ENCODE data around the gene XPO5. TPM values are rescaled to one million over a fixed set of nuclear protein-coding genes. Genes with fewer than 3 reads are reported as not detected.

The XPO5 gene
- total and polyA plus RNA-seq, 5 donors from 2014 or later = 5.5 to 56.8 (median 9.0) TPM

DNA sequence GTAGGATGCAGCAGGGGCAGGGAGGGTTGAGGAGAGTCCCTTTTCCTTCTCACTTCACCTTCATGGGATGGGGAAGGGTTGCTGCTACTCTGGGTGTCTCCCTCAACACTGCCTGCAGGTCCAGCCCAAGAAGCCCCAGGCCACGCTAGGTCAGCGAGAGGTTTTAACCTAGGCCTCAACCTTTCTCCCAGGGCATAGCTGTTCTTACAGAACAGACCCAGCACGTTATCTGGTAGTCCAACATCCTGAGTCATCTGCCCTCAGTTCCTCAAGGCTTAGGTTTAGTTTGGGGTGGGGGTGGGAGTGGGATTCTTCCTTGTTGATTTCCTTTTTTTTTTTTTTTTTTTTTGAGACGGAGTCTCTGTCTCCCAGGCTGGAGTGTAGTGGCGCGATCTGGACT, 81.5 kb downstream of the XPO5 start:
- Mint-ChIP-seq H3K27me3 (no peaks in the 10 kb centered on the region), H3K36me3 (peaks cover 14% of the 10 kb centered on the region), H3K4me3 (peak overlapping the region in 2 of 4 donors; percentile 27 to 52), H3K4me1 (peaks cover 4 to 43% (median 23%) of the 10 kb centered on the region in 4 donors), H3K9me3 (no peaks in the 10 kb centered on the region), H3K27ac (peak overlapping the region; percentile 70 to 94 (median 88))
- no peak overlapping the region for H3K4me3 ChIP-seq (ENCODE audit: low read depth, low read length)
- DNase-seq (no peak), ATAC-seq (ENCODE audit: low read depth in 2 of 2) (no peak)
- no peaks in the 10 kb centered on the region for H3K9me3 ChIP-seq (ENCODE audit: control insufficient read depth in 2 of 2, low read length in 2 of 2)
- peaks cover 25% of the 10 kb centered on the region for H3K4me1 ChIP-seq (ENCODE audit: control insufficient read depth, insufficient read depth, low read length, poor library complexity, severe bottlenecking)
- H3K27me3 ChIP-seq (ENCODE audit: control insufficient read depth, insufficient read depth, low read length) = no peaks in the 10 kb centered on the region
- peaks cover 17% of the 10 kb centered on the region for H3K36me3 ChIP-seq (ENCODE audit: control insufficient read depth, insufficient read depth, low read length)
- no peak overlapping the region for H3K27ac ChIP-seq (ENCODE audit: insufficient read depth, low read length, poor library complexity, severe bottlenecking)

DNA sequence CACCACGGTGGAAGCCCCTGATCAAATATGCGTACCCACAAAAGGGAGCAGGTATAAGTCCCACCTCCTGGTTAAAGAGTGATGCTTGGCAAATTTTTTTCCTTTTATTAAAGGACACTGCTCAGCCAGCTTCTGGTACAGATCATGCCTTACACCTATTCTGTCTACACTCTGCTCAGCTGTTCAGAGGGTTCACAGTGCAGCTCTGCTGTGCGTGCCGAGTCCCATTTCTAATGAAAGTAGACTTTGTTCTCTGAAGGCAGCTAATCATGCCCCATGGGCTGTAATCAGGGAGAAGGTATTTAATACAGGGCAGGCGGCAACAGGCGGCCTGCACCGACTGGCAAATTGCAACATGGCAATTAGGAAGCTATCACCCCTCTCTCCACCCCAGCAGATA, 82.0 kb downstream of the XPO5 start:
- Mint-ChIP-seq H3K27me3 (no peaks in the 10 kb centered on the region), H3K4me3 (peak overlapping the region in 1 of 4 donors; percentile 52), H3K4me1 (peaks cover 4 to 46% (median 25%) of the 10 kb centered on the region in 4 donors), H3K9me3 (no peaks in the 10 kb centered on the region), H3K27ac (peak overlapping the region; percentile 60 to 70 (median 61)), H3K36me3 (peaks cover 13% of the 10 kb centered on the region)
- Histone ChIP-seq H3K27me3 (ENCODE audit: control insufficient read depth, insufficient read depth, low read length) (no peaks in the 10 kb centered on the region), H3K4me3 (ENCODE audit: low read depth, low read length) (no peak overlapping the region), H3K4me1 (ENCODE audit: control insufficient read depth, insufficient read depth, low read length, poor library complexity, severe bottlenecking) (peaks cover 25% of the 10 kb centered on the region), H3K27ac (ENCODE audit: insufficient read depth, low read length, poor library complexity, severe bottlenecking) (no peak overlapping the region), H3K36me3 (ENCODE audit: control insufficient read depth, insufficient read depth, low read length) (peaks cover 13% of the 10 kb centered on the region), H3K9me3 (ENCODE audit: control insufficient read depth in 2 of 2, low read length in 2 of 2) (no peaks in the 10 kb centered on the region)
- ATAC-seq (ENCODE audit: low read depth in 2 of 2) (no peak), DNase-seq (no peak)

DNA sequence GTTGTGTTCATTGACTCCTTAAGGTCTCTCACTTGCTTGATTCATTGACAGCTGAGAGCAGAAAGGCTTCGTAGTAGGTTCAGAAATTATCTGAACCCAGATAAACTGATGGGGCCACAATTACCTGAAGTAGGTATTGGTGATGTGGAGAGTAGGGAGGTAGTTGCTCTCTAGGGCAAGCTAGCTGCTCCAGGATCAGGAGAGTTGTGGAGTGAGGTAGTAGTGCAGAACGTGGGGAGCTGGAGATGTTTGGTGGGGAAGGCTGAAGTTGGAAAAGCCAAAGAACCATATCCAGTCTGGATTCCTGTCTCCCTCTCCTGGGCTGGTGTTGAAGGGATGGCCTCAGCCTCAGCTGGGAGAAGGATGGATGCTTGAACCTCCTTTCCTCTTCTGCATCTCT, 82.6 kb downstream of the XPO5 start:
- H3K4me3 ChIP-seq (ENCODE audit: low read depth, low read length) = no peak overlapping the region
- H3K27me3 ChIP-seq (ENCODE audit: control insufficient read depth, insufficient read depth, low read length) = no peaks in the 10 kb centered on the region
- peaks cover 8% of the 10 kb centered on the region for H3K36me3 ChIP-seq (ENCODE audit: control insufficient read depth, insufficient read depth, low read length)
- Mint-ChIP-seq H3K27ac (peak overlapping the region in 1 of 3 donors; percentile 81), H3K4me1 (peaks cover 4 to 47% (median 26%) of the 10 kb centered on the region in 4 donors), H3K36me3 (peaks cover 9% of the 10 kb centered on the region), H3K4me3 (peak overlapping the region in 1 of 4 donors; percentile 3), H3K9me3 (no peaks in the 10 kb centered on the region), H3K27me3 (no peaks in the 10 kb centered on the region)
- DNase-seq = no peak
- H3K9me3 ChIP-seq (ENCODE audit: control insufficient read depth in 2 of 2, low read length in 2 of 2) = no peaks in the 10 kb centered on the region
- no peak overlapping the region for H3K27ac ChIP-seq (ENCODE audit: insufficient read depth, low read length, poor library complexity, severe bottlenecking)
- peaks cover 25% of the 10 kb centered on the region for H3K4me1 ChIP-seq (ENCODE audit: control insufficient read depth, insufficient read depth, low read length, poor library complexity, severe bottlenecking)
- ATAC-seq (ENCODE audit: low read depth in 2 of 2) = no peak

DNA sequence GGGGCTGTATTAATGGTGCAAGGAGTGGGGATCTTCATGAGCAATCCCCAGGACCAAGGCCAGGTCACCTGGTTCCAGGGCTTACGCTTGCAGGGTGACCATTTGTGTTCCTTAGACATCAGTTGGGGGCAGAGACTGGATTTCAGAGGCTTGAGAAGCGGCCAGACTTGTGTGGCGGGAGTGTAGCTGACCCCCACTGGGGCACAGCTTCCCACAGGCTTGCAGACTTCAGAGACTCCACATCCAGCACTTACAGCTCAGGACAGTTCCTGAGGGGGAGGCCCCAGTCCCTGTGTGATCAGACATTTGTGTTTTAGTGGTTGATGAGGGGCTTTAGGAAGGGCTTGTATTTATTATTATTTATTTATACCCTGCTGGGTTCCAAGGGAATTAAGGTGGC, 83.2 kb downstream of the XPO5 start:
- no peaks in the 10 kb centered on the region for H3K27me3 ChIP-seq (ENCODE audit: control insufficient read depth, insufficient read depth, low read length)
- H3K27ac ChIP-seq (ENCODE audit: insufficient read depth, low read length, poor library complexity, severe bottlenecking) = no peak overlapping the region
- Mint-ChIP-seq H3K4me3 (peak overlapping the region in 1 of 4 donors; percentile 21), H3K27me3 (no peaks in the 10 kb centered on the region), H3K27ac (peak overlapping the region in 1 of 3 donors; percentile 81), H3K36me3 (peaks cover 8% of the 10 kb centered on the region), H3K9me3 (no peaks in the 10 kb centered on the region), H3K4me1 (peaks cover 4 to 49% (median 27%) of the 10 kb centered on the region in 4 donors)
- no peak for ATAC-seq (ENCODE audit: low read depth in 2 of 2)
- DNase-seq = no peak
- no peaks in the 10 kb centered on the region for H3K9me3 ChIP-seq (ENCODE audit: control insufficient read depth in 2 of 2, low read length in 2 of 2)
- H3K36me3 ChIP-seq (ENCODE audit: control insufficient read depth, insufficient read depth, low read length) = peaks cover 8% of the 10 kb centered on the region
- no peak overlapping the region for H3K4me3 ChIP-seq (ENCODE audit: low read depth, low read length)
- peaks cover 25% of the 10 kb centered on the region for H3K4me1 ChIP-seq (ENCODE audit: control insufficient read depth, insufficient read depth, low read length, poor library complexity, severe bottlenecking)

DNA sequence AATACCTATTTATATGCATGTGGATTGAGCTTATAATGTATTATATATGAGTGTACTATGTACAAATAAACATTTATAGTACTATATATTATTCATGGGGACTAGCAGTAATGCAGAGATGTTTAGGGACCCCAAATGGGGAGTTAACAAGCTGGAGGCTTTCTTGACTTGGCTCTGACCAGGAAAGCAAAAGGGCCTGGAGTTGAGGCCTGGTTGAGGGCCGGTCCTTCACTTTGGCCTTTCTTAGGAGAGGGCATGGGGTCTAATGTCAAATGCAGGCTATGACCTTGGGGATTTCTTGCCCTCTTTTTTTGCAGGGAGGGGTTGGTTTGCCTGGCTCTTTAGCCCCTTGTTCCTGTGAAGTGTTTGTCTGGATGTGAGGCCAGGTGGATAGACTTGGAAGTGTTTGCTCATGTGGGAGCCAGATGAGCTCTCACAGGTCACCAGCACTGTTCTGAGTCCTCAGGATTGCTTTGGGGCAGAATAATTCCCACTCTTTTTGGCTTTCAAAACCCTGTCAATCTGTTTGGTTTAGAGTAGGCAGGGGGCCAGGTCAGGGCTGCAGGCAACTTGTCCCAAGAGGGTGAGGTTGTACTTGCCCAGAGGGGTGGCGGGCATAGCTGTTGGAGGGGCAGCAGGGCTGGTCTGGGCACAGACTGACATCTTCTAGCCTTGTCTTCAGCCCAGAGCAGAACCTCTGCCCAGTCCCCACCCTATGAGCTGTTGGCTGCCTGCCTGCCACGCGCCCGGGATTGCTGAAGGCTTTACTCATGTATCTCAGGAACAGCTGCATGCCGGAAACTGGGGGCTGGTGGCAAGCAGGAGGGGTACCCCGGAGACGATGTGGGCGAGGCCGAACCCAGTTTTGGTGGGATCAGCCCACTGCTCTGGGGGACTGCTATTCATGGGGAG, 83.8 kb downstream of the XPO5 start:
- Histone ChIP-seq H3K4me3 (ENCODE audit: low read depth, low read length) (no peak overlapping the region), H3K27ac (ENCODE audit: insufficient read depth, low read length, poor library complexity, severe bottlenecking) (no peak overlapping the region), H3K4me1 (ENCODE audit: control insufficient read depth, insufficient read depth, low read length, poor library complexity, severe bottlenecking) (peaks cover 25% of the 10 kb centered on the region), H3K9me3 (ENCODE audit: control insufficient read depth in 2 of 2, low read length in 2 of 2) (no peaks in the 10 kb centered on the region), H3K27me3 (ENCODE audit: control insufficient read depth, insufficient read depth, low read length) (no peaks in the 10 kb centered on the region), H3K36me3 (ENCODE audit: control insufficient read depth, insufficient read depth, low read length) (peaks cover 8% of the 10 kb centered on the region)
- H3K27ac Mint-ChIP-seq = peak overlapping the region in 1 of 3 donors; percentile 81
- peaks cover 4 to 49% (median 27%) of the 10 kb centered on the region in 4 donors for H3K4me1 Mint-ChIP-seq
- H3K9me3 Mint-ChIP-seq = no peaks in the 10 kb centered on the region
- H3K27me3 Mint-ChIP-seq = no peaks in the 10 kb centered on the region
- ATAC-seq (ENCODE audit: low read depth in 2 of 2) (no peak), DNase-seq (no peak)
- peaks cover 8% of the 10 kb centered on the region for H3K36me3 Mint-ChIP-seq
- peak overlapping the region in 1 of 4 donors; percentile 21 for H3K4me3 Mint-ChIP-seq

DNA sequence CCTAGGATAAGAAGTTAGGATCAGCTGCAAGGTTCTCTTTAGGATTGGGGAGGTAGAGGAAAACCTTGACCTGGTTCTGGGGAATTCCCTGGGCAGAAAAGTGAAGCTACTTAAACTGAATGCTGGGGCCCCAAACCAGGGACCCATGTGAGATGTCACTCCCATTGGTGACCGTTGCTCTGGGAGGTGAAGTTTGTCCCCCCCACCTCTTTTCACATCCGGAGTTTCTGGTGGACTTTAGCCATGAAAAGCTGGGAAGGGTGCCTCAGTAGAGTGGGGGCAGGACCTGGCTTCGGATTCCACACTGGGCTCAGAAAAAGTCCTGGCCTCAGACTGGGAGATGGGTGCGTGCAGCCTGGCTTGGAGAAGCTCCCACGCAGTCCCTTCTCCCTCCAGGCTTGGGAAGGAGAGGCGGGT, 85.3 kb downstream of the XPO5 start:
- Mint-ChIP-seq H3K4me3 (no peak overlapping the region), H3K27ac (no peak overlapping the region), H3K9me3 (no peaks in the 10 kb centered on the region), H3K27me3 (no peaks in the 10 kb centered on the region), H3K4me1 (peaks cover 4 to 48% (median 23%) of the 10 kb centered on the region in 4 donors), H3K36me3 (peaks cover 12% of the 10 kb centered on the region)
- Histone ChIP-seq H3K27ac (ENCODE audit: insufficient read depth, low read length, poor library complexity, severe bottlenecking) (no peak overlapping the region), H3K9me3 (ENCODE audit: control insufficient read depth in 2 of 2, low read length in 2 of 2) (no peaks in the 10 kb centered on the region), H3K36me3 (ENCODE audit: control insufficient read depth, insufficient read depth, low read length) (peaks cover 8% of the 10 kb centered on the region), H3K27me3 (ENCODE audit: control insufficient read depth, insufficient read depth, low read length) (no peaks in the 10 kb centered on the region), H3K4me1 (ENCODE audit: control insufficient read depth, insufficient read depth, low read length, poor library complexity, severe bottlenecking) (peaks cover 19% of the 10 kb centered on the region), H3K4me3 (ENCODE audit: low read depth, low read length) (no peak overlapping the region)
- ATAC-seq (ENCODE audit: low read depth in 2 of 2) = no peak
- DNase-seq = no peak

DNA sequence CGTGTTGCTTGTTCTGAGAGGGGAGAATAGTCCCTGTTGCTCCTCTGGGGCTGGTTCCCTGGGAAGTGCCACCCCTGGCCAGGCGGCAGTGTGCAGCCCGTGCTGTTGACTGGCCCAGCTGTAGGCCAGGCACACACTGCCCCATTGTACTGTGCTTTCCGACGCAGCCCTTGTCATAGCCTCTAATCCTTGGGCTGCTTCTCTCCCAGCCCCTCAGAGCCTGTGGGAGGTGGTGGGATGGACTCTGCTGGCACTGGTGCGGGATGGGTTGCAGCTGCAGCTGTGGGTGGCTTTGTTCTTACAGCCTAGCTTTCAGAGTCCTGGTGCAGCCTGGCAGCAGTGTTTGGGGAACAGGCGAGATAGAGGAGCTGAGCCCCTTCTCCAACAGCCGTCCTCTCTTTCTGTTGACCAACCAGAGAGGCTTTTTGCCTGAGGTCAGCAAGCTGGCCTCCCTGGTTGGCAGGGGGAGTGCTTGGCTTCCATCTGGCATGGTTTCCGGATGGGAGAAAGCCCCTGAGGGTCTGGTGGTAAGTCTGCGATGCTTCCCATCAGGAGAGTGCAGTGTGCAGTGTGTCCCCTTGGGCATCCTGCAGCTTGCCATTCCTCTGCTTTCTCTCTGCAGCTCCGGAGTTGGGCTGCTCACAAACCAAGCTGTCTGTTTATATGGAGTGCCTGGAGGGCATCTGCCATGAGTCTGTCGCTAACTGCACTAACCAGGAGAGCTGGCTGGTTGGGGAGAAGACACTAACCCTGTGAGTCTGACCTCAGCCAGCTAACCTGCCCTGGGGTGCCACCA, 86.4 kb downstream of the XPO5 start:
- Mint-ChIP-seq H3K27me3 (no peaks in the 10 kb centered on the region), H3K9me3 (no peaks in the 10 kb centered on the region), H3K4me3 (no peak overlapping the region), H3K36me3 (peaks cover 15% of the 10 kb centered on the region), H3K4me1 (peaks cover 4 to 42% (median 17%) of the 10 kb centered on the region in 4 donors), H3K27ac (peak overlapping the region in 1 of 3 donors; percentile 60)
- Histone ChIP-seq H3K27me3 (ENCODE audit: control insufficient read depth, insufficient read depth, low read length) (no peaks in the 10 kb centered on the region), H3K36me3 (ENCODE audit: control insufficient read depth, insufficient read depth, low read length) (peaks cover 8% of the 10 kb centered on the region), H3K4me3 (ENCODE audit: low read depth, low read length) (no peak overlapping the region), H3K27ac (ENCODE audit: insufficient read depth, low read length, poor library complexity, severe bottlenecking) (no peak overlapping the region), H3K9me3 (ENCODE audit: control insufficient read depth in 2 of 2, low read length in 2 of 2) (no peaks in the 10 kb centered on the region), H3K4me1 (ENCODE audit: control insufficient read depth, insufficient read depth, low read length, poor library complexity, severe bottlenecking) (peaks cover 9% of the 10 kb centered on the region)
- ATAC-seq (ENCODE audit: low read depth in 2 of 2) = no peak
- DNase-seq = no peak

Measured in CD4-positive, CD25-positive, alpha-beta regulatory T cell (primary cell).